Activated CD8-positive, alpha-beta memory T cell treated with anti-CD3 and anti-CD28 coated beads for 1 hour (primary cell): ENCODE measurements around the gene OR5K1.

ENCODE experiments used
- DNase-seq, 2 donors: peaks; one replicate each; pipeline ENCODE4 v3.0.0-alpha.2; 2020; ENCODE audit warnings: low read depth in 1 of 2; ENCODE audit errors: extremely low read depth in 1 of 2

The OR5K1 gene

GRCh38 chr3:98462901-98463300 lies at the start of gene OR5K1:
Gene OR5K1 (plus strand): TSS chr3:98463201. CDS start chr3:98469577, 6,376 bp downstream.
- DNase-seq, result no peak

DNA sequence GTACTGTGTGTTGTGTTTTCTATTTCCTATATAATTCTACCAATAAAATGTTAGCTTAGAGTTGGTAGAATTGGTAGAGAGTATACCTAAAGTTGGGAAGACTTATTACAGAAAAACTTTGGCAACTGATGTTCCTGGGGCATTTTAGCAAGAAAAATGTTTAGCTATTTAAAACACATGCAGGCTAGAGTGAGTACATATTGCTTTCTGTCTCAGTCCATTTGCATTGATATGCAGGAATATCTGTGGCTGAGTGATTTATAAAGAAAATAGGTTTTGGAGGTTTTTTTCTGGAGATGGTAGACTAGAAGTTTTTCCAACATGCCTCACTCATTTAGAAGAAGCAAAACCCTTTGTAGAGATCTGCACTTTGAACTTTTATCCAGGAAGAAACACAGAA lies 30.4 kb upstream of the OR5K1 start:
- no peak for DNase-seq

- DNase-seq, result no peak
Measured at GRCh38 chr3:98433764-98434163, 29.2 kb upstream of the OR5K1 start.

GRCh38 chr3:98434412-98434811 lies 28.6 kb upstream of the OR5K1 start:
- DNase-seq, result no peak

GRCh38 chr3:98440283-98440682 lies 22.7 kb upstream of the OR5K1 start:
- DNase-seq, result no peak

- no peak for DNase-seq
Measured at GRCh38 chr3:98445949-98446406, 17.0 kb upstream of the OR5K1 start.

DNA sequence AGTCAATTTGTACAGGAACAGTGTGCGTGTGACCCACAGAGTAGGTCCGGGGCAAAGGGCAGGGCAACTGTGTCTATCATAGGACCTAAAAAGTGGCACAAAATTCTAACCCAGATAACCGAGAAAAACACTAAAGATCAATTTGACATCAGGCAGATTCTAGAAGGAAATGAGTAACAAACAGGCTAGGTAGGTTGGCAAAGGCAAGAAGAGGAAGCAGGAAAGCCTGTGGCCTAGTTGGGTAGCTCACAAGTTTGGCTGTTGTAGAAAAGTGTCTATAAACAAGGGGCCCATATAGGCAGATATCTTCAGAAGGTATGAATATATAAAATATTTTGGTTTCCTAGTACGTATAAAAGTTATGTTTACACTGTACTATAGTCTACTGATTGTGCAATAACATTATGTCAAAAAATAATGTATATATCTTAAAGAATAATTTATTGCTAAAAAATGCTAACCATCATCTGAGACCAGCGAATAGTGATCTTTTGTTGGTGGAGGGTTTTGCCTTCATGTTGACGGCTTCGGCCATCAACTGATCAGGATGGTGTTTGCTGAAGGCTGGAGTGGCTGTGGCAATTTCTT lies 13.3 kb upstream of the OR5K1 start:
- DNase-seq, result no peak

GRCh38 chr3:98450372-98450771 lies 12.6 kb upstream of the OR5K1 start:
- DNase-seq, result no peak

DNA sequence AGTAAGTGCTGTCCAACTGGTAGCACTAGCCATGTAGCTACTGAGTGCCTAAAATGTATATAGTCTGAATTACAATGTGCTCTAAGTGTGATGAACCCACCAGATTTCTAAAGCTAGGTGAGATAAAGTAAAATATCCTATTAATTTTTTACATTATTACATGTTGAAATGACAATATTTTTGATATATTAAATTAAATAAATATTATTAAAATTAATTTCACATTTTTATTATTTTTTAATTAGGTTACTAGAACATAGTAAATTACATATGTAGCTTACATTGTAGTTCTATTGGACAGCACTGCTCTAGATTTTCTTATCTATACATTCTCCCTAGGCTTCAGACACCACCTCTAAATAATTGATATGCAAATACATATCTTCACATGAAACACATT lies 9.2 kb upstream of the OR5K1 start:
- DNase-seq, result no peak

GRCh38 chr3:98454929-98455328 lies 8.1 kb upstream of the OR5K1 start:
- no peak for DNase-seq

- no peak for DNase-seq
Measured at GRCh38 chr3:98457543-98457942, 5.5 kb upstream of the OR5K1 start.

DNA sequence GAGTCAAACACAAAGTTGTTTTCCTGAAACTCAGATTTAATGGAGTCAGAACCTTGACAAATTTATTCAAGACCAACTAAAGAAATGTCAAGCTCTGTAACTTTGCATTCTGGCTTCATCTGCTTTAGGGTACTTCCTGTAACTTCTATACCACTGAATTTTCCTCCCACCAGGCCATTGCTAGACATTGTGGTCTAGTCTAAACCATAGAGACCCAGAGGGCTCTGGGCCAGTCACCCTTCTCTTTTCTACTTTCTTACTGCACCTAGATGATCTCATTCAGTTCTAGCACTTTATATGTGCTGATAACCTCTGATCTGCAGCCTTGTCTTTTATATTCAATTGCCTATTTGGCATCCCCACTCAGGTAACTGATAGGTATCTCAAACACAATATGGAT lies 2.8 kb upstream of the OR5K1 start:
- no peak for DNase-seq

DNA sequence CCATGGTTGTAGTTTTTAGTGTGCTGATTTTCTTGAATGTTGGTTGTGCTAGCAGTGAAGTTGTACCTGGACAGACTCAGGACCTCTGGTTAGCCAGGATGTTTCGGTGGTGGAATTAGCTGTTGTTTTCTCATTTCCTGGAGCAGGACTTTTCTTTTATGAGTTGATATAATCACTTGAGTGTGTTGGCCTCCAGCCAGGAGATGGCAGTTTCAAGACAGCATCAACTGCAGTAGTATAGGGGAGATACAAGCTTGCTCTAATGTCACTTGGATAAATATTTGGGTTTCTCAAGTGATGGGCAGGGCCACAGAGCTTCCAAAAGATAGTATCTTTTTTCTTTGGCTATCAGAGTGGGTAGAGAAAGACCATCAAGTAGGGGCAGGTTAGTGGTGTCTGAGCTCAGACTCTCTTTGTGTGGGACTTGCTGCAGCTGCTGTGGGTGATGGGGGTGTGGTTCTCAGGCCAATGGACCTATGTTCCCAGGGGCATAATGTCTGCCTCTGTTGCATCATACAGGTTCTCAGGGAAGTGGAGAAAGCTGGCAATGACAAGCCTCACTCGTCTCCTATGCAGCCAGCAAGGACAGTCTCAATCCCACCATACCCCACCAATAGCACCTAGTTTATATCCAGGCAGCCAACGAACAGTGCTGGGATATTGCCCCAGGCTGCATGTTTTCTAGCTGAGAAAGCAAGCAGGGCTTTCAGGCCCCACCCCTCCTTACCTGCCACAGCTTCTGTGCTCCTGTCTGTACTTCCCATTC lies 19.9 kb downstream of the OR5K1 start:
- no peak for DNase-seq

DNA sequence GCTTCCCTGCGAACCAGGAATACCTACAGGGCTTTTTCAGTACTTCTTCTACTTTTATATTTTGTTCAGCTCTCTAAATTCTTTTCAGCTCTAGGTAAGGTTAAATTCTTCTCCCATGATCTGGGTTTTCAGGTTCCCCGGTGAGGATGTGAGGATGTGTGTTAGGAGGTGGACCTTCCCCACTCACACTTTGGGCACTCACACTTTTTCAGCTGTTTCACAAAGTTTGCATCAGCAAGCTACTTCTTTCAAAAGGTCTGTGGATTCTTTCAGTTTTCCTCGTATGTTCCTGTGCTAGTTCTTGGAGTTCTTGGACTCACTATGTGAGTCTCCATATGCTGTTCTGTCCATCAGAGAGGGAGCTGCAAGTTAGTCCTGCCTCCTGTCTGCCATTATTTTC lies 20.6 kb downstream of the OR5K1 start:
- DNase-seq, result no peak

DNA sequence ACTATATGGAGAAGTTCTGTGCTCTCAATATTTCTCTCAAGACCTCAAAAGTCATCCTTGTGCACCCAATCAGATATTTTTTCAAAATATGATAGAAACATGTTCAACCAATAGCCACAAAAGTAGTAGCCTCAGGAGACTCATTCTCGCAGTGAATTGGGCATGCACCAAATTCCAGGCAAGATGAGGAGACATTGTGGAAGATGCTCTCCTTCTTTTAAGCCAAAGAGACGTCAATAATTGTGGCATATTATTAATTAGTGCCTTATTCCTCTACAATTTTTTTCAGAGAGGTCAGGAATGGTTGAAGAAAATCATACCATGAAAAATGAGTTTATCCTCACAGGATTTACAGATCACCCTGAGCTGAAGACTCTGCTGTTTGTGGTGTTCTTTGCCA lies 34.4 kb downstream of the OR5K1 start, which contains the start of gene OR5K2:
Gene OR5K2 (plus strand): TSS at position 301 of the 400 bp plus-strand sequence. CDS start 0 bp downstream, at position 301.
- DNase-seq, result no peak

DNA sequence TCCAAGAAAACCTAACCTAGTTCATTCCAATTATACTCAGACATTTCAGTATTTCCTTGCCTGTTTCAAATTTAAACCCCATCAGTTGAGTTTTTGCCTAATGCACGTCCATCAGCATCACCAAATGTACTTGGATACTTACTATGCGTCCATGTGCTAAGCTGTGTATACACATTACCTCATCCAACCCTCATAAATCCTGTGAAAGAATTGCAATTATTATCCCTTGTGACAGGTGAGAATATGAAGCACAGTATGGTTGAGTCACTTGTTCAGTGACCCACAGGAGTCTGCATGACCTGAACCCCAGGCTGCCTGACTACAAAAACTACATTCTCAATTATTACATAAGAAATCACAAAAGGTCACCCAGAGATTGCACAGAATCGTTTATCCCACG lies 37.0 kb downstream of the OR5K1 start:
- no peak for DNase-seq

- no peak for DNase-seq
Measured at GRCh38 chr3:98501270-98501669, 38.3 kb downstream of the OR5K1 start.

GRCh38 chr3:98501863-98502576 lies 39.0 kb downstream of the OR5K1 start:
- DNase-seq, result no peak

GRCh38 chr3:98504539-98504938 lies 41.5 kb downstream of the OR5K1 start:
- no peak for DNase-seq

DNA sequence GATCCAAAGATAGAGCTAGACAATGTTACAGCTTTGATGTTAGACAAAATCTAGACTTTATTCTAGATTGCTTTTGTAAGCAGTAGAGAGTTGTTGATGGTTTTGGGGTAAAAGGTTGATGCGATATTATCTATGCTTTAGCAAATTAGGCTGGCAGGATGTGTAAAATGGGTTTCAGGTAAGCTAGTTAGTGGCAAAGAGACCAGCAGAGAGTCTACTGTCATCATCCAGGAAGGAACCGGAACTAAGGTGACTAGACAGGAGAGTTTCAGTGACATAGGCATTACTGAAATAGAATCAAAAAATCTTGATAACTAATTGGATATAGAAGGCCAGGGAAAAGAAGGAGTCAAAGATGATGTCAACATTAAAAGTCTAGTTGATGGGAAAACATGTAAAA lies 45.6 kb downstream of the OR5K1 start:
- DNase-seq, result no peak

DNA sequence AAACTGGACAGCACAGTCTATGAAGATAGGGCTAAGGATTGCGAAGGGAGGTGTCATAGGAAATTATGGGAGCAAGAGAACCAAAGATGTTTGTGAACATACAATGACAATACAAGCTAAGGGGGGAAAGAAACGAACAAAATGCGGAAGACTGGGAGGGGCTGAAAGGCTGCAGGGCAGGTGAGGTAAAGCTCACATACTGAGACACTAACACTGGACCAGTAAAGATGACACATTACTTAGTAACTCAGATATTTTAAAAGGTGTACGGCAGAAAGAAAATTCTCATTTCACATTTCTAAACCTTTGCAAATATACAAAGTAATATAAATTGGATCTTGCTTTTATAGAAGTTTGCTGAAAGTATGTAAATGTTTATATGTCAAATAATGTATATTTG lies 49.6 kb downstream of the OR5K1 start:
- no peak for DNase-seq

DNA sequence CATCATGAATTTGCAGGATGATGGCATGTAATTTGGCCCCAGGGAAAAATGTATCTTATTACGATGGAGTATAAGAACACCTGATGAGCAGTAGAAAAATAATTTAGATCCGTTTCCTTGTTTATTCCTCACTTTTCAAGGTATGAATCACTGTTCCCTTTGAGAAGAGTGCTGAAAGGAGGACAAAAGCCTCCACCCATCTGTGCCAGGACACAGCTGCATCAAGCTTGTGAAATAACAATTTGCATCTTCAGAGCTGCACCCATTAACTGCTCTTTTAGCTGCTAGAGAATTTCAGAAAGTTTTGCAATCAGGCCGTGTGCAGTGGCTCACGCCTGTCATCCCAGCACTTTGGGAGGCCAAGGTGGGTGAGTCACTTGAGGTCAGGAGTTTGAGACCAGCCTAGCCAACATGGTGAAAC lies 50.1 kb downstream of the OR5K1 start:
- no peak for DNase-seq
